HAP-1 (cell line): Measurements from ENCODE around the gene KLF5.

Experiments
- DNase-seq, 2 experiments: peaks; one replicate each; pipeline ENCODE4 v3.0.0-alpha.2; 2016 to 2020; ENCODE audit warnings: low spot score in 2 of 2
- H3K27me3 ChIP-seq: fragments of 250-450 bp; sonication (Bioruptor Pico); 2 replicates; pipeline ENCODE4 v1.5.1; 2020; ENCODE audit warnings: low read depth, mild to moderate bottlenecking, moderate library complexity
- H3K36me3 ChIP-seq: fragments of 250-450 bp; sonication (Bioruptor Pico); replicated peaks from 2 replicates; pipeline ENCODE4 v1.5.1; 2020; ENCODE audit warnings: mild to moderate bottlenecking
- H3K4me1 ChIP-seq: fragments of 250-450 bp; sonication (Bioruptor Pico); 2 replicates; pipeline ENCODE4 v1.5.1; 2020; ENCODE audit warnings: mild to moderate bottlenecking
- H3K4me3 ChIP-seq: fragments of 250-450 bp; sonication (Bioruptor Pico); 2 replicates; pipeline ENCODE4 v1.5.1; 2020; ENCODE audit warnings: mild to moderate bottlenecking, moderate library complexity
- H3K9me3 ChIP-seq: fragments of 250-450 bp; sonication (Bioruptor Pico); 2 replicates; pipeline ENCODE4 v1.5.1; 2020; ENCODE audit warnings: mild to moderate bottlenecking, moderate library complexity
- in situ Hi-C: fragments of 300-500 bp; cut with MboI; formaldehyde crosslinking; loops from 3 replicates; pipeline ENCODE4 v1.14.3; 2020; ENCODE audit warnings: low sequenced_read_pairs, inconsistent platforms, mixed read lengths

KLF5 gene

DNA sequence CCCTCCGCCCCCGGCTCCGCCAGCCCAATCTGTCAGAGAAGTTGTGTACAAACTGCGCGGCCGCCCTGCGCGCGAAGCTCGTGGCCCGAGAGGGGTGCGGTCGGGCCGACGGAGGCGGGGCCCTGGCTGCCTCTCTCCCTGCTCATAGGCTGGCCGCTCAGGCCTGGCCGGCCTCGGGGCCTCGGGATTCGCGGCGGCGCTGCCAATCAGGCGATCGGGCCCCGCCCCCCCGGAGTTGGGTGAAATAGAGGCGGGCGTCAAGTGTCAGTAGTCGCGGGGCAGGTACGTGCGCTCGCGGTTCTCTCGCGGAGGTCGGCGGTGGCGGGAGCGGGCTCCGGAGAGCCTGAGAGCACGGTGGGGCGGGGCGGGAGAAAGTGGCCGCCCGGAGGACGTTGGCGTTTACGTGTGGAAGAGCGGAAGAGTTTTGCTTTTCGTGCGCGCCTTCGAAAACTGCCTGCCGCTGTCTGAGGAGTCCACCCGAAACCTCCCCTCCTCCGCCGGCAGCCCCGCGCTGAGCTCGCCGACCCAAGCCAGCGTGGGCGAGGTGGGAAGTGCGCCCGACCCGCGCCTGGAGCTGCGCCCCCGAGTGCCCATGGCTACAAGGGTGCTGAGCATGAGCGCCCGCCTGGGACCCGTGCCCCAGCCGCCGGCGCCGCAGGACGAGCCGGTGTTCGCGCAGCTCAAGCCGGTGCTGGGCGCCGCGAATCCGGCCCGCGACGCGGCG lies at the start of gene KLF5:
Gene KLF5 (plus strand): TSS at position 270 of the 724 bp plus-strand sequence. CDS start 323 bp downstream, at position 593.
- in situ Hi-C loops: loop anchor here (25.0 kb wide), 2 partner anchors 222 to 353 kb away; no protein-coding TSS in a partner anchor
- Histone ChIP-seq H3K4me3 (peak within 1 kb of the TSS; percentile 69), H3K36me3 (peaks cover 17% of the 10 kb centered on the region), H3K4me1 (peaks cover 61% of the 10 kb centered on the region), H3K9me3 (no peaks in the 10 kb centered on the region), H3K27me3 (no peaks in the 10 kb centered on the region)
- DNase-seq: peak; percentile 98 to 99

DNA sequence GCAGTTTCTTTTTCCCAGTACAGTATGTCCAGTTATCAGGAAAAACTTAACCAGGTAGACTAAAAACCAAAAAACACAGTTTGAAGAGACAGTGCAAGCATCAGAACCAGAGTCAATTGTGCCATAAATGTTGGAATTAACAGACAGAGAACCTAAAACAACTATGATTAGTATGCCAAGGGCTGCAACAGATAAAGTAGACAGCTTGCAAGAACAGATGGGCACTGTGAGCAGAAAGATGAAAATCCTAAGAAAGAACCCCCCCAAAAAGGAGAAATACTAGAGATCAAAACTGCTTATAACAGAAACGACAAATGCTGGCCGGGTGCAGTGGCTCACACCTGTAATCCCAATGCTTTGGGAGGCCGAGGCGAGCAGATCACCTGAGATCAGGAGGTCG lies 47.1 kb upstream of the KLF5 start:
- Histone ChIP-seq H3K36me3 (no peaks in the 10 kb centered on the region; the same call in 1 of the 2 replicates), H3K9me3 (no peaks in the 10 kb centered on the region), H3K4me3 (no peak overlapping the region), H3K27me3 (no peaks in the 10 kb centered on the region), H3K4me1 (0 out of 2 replicates have a peak, but pooled peaks cover 3% of the 10 kb centered on the region)
- in situ Hi-C loops: no loop called here
- no peak for DNase-seq

DNA sequence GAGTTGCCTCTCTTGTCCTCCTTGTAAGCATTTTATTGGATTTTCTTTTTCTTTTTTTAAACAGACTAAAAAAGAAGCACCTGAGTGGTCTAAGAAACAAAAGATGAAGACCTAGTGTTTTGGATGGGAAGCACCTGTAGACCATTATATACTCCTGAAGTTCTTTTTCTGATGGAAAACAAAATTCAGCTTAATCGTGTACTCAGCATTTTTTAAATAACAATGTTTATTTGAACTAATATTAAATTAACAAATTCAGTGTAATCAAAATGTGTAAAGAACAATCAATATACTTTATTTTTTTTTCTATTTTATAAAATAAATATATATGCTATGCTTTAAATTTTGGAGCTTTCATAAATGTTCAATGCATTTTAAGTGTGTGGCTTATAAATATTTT lies 43.0 kb upstream of the KLF5 start:
- Histone ChIP-seq H3K4me1 (no peaks in the 10 kb centered on the region), H3K36me3 (no peaks in the 10 kb centered on the region), H3K9me3 (no peaks in the 10 kb centered on the region), H3K4me3 (no peak overlapping the region), H3K27me3 (no peaks in the 10 kb centered on the region)
- in situ Hi-C loops: no loop called here
- no peak for DNase-seq

DNA sequence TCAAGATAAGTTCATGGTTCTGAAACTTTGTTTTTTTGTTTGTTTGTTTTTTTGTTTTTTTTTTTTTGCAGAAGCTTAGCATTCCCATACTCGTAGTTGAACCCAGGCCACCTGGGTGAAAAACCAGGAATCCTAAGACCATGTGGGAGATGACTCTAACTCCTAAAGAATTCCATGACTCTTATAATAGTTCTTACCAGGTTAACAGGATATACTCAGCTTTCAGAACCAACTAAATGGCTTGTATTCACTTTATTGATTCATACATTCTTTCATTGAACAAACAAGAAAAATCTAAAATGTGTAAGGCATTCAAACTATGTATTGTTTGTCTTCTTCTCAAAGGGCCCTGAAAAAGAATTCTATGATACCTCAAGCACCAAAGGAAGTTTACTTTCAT lies 40.5 kb upstream of the KLF5 start:
- in situ Hi-C loops: no loop called here
- Histone ChIP-seq H3K36me3 (no peaks in the 10 kb centered on the region), H3K4me1 (no peaks in the 10 kb centered on the region), H3K9me3 (no peaks in the 10 kb centered on the region), H3K4me3 (no peak overlapping the region), H3K27me3 (no peaks in the 10 kb centered on the region)
- no peak for DNase-seq

DNA sequence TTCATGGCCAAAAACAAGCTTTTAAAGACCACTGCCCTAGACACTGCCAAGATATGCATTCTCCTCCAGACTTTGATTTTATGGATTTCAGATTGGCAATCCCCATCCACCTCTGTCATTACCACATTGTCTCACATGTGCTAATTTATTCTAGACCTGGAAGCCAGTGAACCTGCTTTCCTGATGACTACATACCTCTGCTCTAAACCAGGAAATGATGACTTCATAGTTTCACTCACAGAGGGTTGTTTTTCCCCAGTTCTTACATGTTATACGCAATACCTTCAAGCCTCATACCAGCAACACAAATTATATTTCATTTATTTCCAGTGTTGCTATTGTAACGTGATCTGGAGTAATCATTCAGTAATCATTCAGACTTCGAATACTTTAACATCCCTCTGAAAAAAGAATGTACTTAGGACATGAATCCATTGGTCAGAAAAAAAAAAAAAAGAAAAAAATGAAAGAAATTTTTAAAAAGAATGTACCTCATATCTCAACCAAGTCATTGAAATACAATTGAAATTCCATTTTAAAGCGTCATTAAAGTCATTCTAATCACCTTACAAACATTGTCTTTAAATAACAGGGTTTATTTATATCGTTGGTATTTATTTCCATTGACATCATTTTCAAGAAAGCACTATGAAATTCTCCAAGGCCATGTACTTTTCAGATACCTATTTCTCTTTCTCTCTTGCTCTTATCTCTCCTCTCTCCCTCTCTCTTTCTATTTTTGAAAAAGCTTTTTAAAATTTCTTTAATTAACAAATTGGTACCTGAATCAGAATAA lies 33.4 kb upstream of the KLF5 start:
- in situ Hi-C loops: no loop called here
- DNase-seq: no peak

DNA sequence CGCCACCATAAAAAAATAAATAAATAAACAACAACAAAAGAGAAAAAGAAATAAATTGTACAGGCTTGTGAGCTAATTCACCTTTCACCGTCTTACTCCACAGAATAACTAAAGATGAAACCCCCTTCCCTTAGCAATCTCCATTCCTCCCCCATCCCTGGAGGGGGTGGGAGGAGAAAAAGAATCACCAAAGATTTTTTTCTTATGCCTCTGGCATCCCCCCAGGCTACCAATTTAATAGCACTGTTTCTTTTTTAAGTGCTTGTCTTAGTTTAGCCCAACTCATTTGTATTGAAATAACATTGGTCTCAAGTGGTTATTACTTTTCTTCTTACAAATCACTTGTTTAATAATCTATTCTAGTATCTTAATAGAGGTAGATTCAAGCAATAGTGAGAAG lies 23.9 kb upstream of the KLF5 start:
- peak in 1 of 2 experiments; percentile 44 for DNase-seq
- peaks cover 21% of the 10 kb centered on the region for H3K4me1 ChIP-seq
- H3K27me3 ChIP-seq: no peaks in the 10 kb centered on the region
- no peaks in the 10 kb centered on the region for H3K36me3 ChIP-seq
- H3K9me3 ChIP-seq: no peaks in the 10 kb centered on the region
- no peak overlapping the region for H3K4me3 ChIP-seq
- in situ Hi-C loops: no loop called here

More for the DNA sequence above, 33.4 kb upstream of the KLF5 start:
- Histone ChIP-seq H3K4me3 (no peak overlapping the region), H3K36me3 (no peaks in the 10 kb centered on the region), H3K9me3 (no peaks in the 10 kb centered on the region), H3K27me3 (no peaks in the 10 kb centered on the region), H3K4me1 (no peaks in the 10 kb centered on the region)

DNA sequence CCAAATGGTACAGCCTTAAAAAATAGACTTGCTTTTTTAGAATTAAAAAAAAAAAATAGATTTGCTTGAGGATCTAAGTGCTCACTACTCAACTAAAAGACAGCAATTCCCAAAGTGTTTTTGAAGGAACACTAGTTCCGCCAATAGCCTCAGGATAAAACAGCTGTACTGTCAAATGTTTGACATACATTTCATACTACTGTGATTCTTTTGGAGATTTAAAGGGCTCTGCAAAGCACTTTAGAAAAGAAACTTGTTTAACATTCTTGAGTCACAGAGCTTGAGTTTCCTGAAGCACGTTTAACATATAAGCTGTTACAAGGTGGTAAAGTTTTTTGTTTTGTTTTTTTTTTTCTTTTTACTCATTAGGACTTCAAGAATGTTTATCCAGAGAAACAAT lies 23.1 kb upstream of the KLF5 start:
- Histone ChIP-seq H3K27me3 (no peaks in the 10 kb centered on the region), H3K36me3 (no peaks in the 10 kb centered on the region), H3K9me3 (no peaks in the 10 kb centered on the region), H3K4me1 (peaks cover 21% of the 10 kb centered on the region), H3K4me3 (no peak overlapping the region)
- peak in 1 of 2 experiments; percentile 57 for DNase-seq
- in situ Hi-C loops: no loop called here

DNA sequence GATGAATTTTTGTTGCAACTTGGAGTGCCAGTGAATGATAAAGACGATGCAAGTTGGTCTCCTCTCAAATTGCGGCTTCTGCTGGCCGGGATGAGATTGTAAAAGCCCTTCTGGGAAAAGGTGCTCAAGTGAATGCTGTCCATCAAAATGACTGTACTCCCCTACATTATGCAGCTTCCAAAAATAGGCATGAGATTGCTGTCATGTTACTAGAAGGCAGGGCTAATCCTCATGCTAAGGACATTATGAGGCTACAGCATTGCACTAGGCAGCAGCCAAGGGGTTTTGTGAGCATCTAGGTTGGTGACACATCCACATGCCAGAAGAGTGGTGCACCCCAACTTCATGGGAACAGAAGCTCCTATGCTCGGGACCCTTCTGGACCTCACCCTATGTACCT lies 22.2 kb upstream of the KLF5 start:
- DNase-seq: no peak
- H3K36me3 ChIP-seq: no peaks in the 10 kb centered on the region
- in situ Hi-C loops: no loop called here

DNA sequence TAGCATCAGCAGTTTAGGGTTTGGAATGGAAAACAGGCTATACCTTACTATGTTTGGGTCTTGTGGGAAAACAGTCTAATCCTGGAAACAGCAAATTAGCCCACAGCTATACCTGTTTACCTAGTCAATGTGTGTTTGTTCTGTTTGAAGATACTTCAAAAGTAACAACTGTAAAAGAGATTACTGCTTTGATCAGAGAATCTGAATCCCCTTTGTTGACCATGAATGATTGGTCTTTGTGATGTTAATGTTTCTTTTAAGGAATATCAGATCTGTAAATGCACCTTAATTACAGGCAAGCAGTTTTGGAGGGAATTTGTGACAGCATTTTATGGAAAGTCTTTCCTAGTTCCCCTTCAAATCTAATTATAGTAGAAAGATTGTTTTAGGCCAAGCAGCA lies 20.7 kb upstream of the KLF5 start:
- Histone ChIP-seq H3K4me3 (no peak overlapping the region), H3K27me3 (no peaks in the 10 kb centered on the region), H3K4me1 (peaks cover 21% of the 10 kb centered on the region), H3K36me3 (no peaks in the 10 kb centered on the region), H3K9me3 (no peaks in the 10 kb centered on the region)
- peak in 1 of 2 experiments; percentile 59 for DNase-seq
- in situ Hi-C loops: no loop called here

More for the DNA sequence above, 22.2 kb upstream of the KLF5 start:
- no peaks in the 10 kb centered on the region for H3K27me3 ChIP-seq
- H3K4me1 ChIP-seq: peaks cover 21% of the 10 kb centered on the region
- H3K4me3 ChIP-seq: no peak overlapping the region
- no peaks in the 10 kb centered on the region for H3K9me3 ChIP-seq

DNA sequence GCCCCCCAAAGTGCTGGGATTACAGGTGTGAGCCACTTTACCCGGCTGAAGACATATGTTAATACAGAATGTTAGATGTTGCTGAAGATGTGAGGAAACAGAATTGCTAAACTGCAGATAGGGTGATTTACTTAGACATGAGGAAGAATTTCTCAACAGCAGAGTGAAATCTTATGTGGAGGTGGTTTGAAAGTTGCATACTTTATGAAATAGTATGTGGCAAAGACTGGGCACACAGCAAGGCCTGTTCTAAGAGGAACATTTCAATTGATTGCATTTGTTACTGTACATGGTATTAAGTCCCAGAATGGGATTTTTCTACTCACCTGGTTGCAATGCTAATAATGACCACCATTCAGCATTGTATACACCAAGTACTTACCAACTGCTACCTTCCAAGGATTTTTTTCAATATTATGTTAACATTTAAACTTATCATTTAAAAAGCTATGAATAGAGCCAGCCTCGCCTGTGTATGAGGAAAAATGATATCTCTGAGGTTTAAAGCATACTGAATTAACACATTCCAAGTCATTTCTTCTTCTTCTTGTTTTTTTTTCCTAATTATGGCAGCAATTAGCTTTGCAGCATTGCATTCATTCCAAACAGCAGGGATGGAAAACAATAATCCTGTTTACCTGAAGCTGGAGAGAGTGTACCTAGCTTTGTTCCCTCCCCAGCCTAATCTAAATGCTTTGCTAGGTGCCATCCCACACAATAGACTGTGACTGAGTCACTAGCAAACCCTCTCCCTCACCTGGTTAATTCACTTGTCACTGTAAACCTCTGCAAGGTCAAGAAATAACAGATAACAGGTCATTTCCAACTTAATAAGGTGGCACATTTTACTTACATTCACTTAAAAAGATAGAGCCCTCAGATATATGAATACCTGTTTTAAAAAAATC lies 19.4 kb upstream of the KLF5 start:
- no peaks in the 10 kb centered on the region for H3K27me3 ChIP-seq
- H3K9me3 ChIP-seq: no peaks in the 10 kb centered on the region
- H3K4me1 ChIP-seq: peaks cover 21% of the 10 kb centered on the region
- H3K36me3 ChIP-seq: no peaks in the 10 kb centered on the region
- in situ Hi-C loops: no loop called here
- no peak overlapping the region for H3K4me3 ChIP-seq
- no peak for DNase-seq

DNA sequence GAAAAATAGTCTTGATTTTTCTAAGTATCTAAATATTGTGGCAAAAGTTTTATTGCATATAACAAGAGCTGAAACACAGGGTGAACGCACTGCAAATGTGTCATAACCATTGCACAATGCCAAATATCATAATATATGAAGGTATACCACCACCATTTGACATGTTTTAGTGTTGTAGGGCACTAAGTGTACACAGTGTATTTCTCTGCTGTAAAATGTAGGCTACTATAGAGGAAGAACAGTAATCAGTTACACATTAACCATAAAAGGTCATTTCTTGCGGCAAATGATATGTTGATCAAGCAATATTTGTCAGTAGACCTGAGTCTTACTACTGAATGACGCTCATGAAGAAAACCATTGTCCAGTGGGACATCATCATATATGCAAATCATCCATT lies 18.3 kb upstream of the KLF5 start:
- peaks cover 13% of the 10 kb centered on the region for H3K4me1 ChIP-seq
- H3K9me3 ChIP-seq: no peaks in the 10 kb centered on the region
- no peaks in the 10 kb centered on the region for H3K27me3 ChIP-seq
- no peak overlapping the region for H3K4me3 ChIP-seq
- H3K36me3 ChIP-seq: no peaks in the 10 kb centered on the region
- in situ Hi-C loops: no loop called here
- DNase-seq: no peak

DNA sequence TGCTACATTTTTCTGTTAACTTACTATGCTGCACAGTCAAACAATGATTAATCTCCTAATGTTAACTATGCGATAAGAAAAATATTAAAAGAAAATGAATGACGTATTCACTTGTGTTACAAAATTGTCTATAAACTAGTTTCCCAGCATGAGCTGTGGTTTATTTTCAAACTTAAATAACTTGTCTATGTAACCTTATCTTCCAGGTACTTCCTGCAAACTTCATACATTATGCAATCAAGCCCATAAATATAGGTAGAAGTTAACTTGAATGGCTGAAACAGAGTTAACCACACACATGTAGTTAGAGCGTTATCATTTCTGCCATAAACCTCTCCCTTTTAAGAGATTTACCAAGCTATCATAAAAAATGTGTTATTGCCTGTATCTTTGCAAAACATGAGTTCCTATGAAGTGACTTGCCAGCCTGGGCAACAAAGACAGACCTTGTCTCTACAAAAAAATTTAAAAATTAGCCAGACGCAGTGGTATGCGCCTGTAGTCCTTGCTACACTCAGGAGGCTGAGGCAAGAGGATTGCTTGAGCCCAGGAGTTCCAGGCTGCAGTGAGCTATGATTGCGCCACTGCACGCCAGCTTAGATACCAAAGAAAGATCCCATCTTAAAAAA lies 17.7 kb upstream of the KLF5 start:
- Histone ChIP-seq H3K4me3 (no peak overlapping the region), H3K36me3 (no peaks in the 10 kb centered on the region), H3K27me3 (no peaks in the 10 kb centered on the region), H3K9me3 (no peaks in the 10 kb centered on the region), H3K4me1 (peaks cover 10% of the 10 kb centered on the region)
- in situ Hi-C loops: no loop called here
- DNase-seq: no peak

DNA sequence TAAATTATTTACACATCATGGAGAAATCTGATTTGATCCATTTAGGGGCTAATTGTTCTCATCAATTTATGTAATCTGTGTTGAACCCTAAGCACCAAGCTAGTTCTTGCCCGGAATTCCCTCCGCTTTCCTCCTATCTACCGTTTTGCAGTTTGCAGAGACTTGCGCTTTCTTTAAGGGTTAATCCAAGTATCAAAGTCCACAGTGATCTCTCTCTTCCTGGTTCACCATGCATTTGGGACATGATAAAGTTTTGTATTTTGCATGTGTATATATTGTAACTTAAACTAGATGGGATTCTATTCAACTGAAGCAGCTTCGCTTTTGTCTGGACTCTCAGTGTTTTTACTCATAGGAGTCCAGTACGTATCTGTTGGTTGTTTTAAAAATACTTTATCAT lies 13.8 kb upstream of the KLF5 start:
- in situ Hi-C loops: no loop called here
- no peaks in the 10 kb centered on the region; the same call in none of the 2 replicates for H3K4me1 ChIP-seq

More for the DNA sequence above, 13.8 kb upstream of the KLF5 start:
- no peak for DNase-seq
- Histone ChIP-seq H3K4me3 (no peak overlapping the region), H3K27me3 (no peaks in the 10 kb centered on the region), H3K9me3 (no peaks in the 10 kb centered on the region), H3K36me3 (no peaks in the 10 kb centered on the region)
